Endodermal cell (in vitro differentiated cells): ENCODE results near the gene PRRX2. TPM values are rescaled to one million over a fixed set of nuclear protein-coding genes. Genes with fewer than 3 reads are reported as not detected.

Experiments
- DNase-seq: peaks from one replicate; pipeline ENCODE4 v3.0.0-alpha.2; 2017
- H3K27ac ChIP-seq: 2 replicates; pipeline ENCODE4 v1.5.1; 2013; ENCODE audit warnings: mild to moderate bottlenecking, low read depth, low read length, moderate library complexity
- H3K27me3 ChIP-seq: 2 replicates; pipeline ENCODE4 v1.6.1; 2013; ENCODE audit warnings: mild to moderate bottlenecking, low read length, moderate library complexity; ENCODE audit not compliant: insufficient read depth, control insufficient read depth, poor library complexity, severe bottlenecking
- H3K36me3 ChIP-seq: 2 replicates; pipeline ENCODE4 v1.7.0; 2013; ENCODE audit warnings: mild to moderate bottlenecking, low read length, moderate library complexity; ENCODE audit not compliant: control insufficient read depth, insufficient read depth
- H3K4me1 ChIP-seq: one replicate; pipeline ENCODE4 v1.7.0; 2013; ENCODE audit warnings: low read length; ENCODE audit not compliant: control insufficient read depth, insufficient read depth
- H3K4me3 ChIP-seq: 2 replicates; pipeline ENCODE4 v1.5.1; 2013; ENCODE audit warnings: mild to moderate bottlenecking, low read length, moderate library complexity
- H3K9ac ChIP-seq: 2 replicates; pipeline ENCODE4 v1.6.1; 2013; ENCODE audit warnings: mild to moderate bottlenecking, low read length, moderate library complexity; ENCODE audit not compliant: poor library complexity, severe bottlenecking; ENCODE audit errors: extremely low read depth
- H3K9me3 ChIP-seq: 2 replicates; pipeline ENCODE4 v1.6.1; 2013; ENCODE audit warnings: mild to moderate bottlenecking, low read length, moderate library complexity; ENCODE audit not compliant: control insufficient read depth
- H3K27ac Mint-ChIP-seq: 2 replicates; pipeline ENCODE4 v1.8.0; 2020; ENCODE audit warnings: mixed read lengths
- H3K27me3 Mint-ChIP-seq: 2 replicates; pipeline ENCODE4 v1.8.0; 2021; ENCODE audit warnings: mild to moderate bottlenecking, mixed read lengths; ENCODE audit not compliant: insufficient read depth
- H3K36me3 Mint-ChIP-seq: 2 replicates; pipeline ENCODE4 v1.8.0; 2020; ENCODE audit warnings: low read depth, mixed read lengths
- H3K4me1 Mint-ChIP-seq: 2 replicates; pipeline ENCODE4 v1.8.0; 2020; ENCODE audit warnings: mixed read lengths
- H3K4me3 Mint-ChIP-seq: 2 replicates; pipeline ENCODE4 v1.8.0; 2020; ENCODE audit warnings: mild to moderate bottlenecking, moderate library complexity, mixed read lengths
- H3K9me3 Mint-ChIP-seq: 2 replicates; pipeline ENCODE4 v1.8.0; 2020; ENCODE audit warnings: mild to moderate bottlenecking, mixed read lengths
- CTCF ChIP-seq: fragments of 200-600 bp; sonication (generic); conservative IDR thresholded peaks from 2 replicates; pipeline ENCODE4 v1.5.0; 2021; ENCODE audit warnings: antibody characterized with exemption, mild to moderate bottlenecking
- WGBS, 2 experiments: methylation state at CpG; one replicate each; pipeline versions ENCODE4 v1.1.5 to v1.1.7; 2013; ENCODE audit warnings: missing lambda C conversion rate in 2 of 2, mixed read lengths in 1 of 2; ENCODE audit not compliant: insufficient coverage in 1 of 2, insufficient read length in 1 of 2; 5-methylcytosine and 5-hydroxymethylcytosine counted together
- total RNA-seq, 2 donors: library from RNA; stranded (reverse); fragmentation: NEBNext Ultra II Directional in 1 of 2; extraction: Animal tissue kit (Norgen Biotek cat#: 25700) in 1 of 2; gene quantifications; 2 replicates in 1 of 2; 3 replicates in 1 of 2; pipeline ENCODE4 v1.2.1, GENCODE V29; 2021

Gene PRRX2
- total RNA-seq, 2 donors from 2014 or later: 1.0 to 3.8 TPM

GRCh38 chr9:129677456-129677855, 12.0 kb downstream of the PRRX2 start:
- Histone ChIP-seq H3K4me3 (no peak overlapping the region), H3K4me1 (no peaks in the 10 kb centered on the region), H3K9ac (no peak overlapping the region), H3K27me3 (no peaks in the 10 kb centered on the region), H3K36me3 (no peaks in the 10 kb centered on the region), H3K27ac (peak overlapping the region; percentile 29), H3K9me3 (no peaks in the 10 kb centered on the region)
- no peaks in the 10 kb centered on the region for H3K9me3 Mint-ChIP-seq
- peaks cover 4% of the 10 kb centered on the region for H3K27me3 Mint-ChIP-seq
- no peak overlapping the region for H3K4me3 Mint-ChIP-seq
- H3K27ac Mint-ChIP-seq: no peak overlapping the region
- no peak for TF ChIP-seq CTCF
- 40 to 75% methylated on average over 2 to 8 of the region's 9 CpGs for WGBS, 2 experiments
- no peaks in the 10 kb centered on the region for H3K36me3 Mint-ChIP-seq
- peak; percentile 54 for DNase-seq
- no peaks in the 10 kb centered on the region for H3K4me1 Mint-ChIP-seq

- Mint-ChIP-seq H3K27me3 (peaks cover 4% of the 10 kb centered on the region), H3K9me3 (no peaks in the 10 kb centered on the region), H3K4me1 (no peaks in the 10 kb centered on the region), H3K4me3 (no peak overlapping the region), H3K36me3 (no peaks in the 10 kb centered on the region), H3K27ac (no peak overlapping the region)
- H3K27ac ChIP-seq: no peak overlapping the region
- no peaks in the 10 kb centered on the region for H3K9me3 ChIP-seq
- no peaks in the 10 kb centered on the region for H3K4me1 ChIP-seq
- no peak overlapping the region for H3K9ac ChIP-seq
- DNase-seq: no peak
- H3K4me3 ChIP-seq: no peak overlapping the region
- no peaks in the 10 kb centered on the region for H3K27me3 ChIP-seq
- WGBS, 2 experiments: 92 to 93% methylated on average over 8 to 9 of the region's 9 CpGs
- no peaks in the 10 kb centered on the region for H3K36me3 ChIP-seq
- no peak for TF ChIP-seq CTCF
These were observed 13.4 kb downstream of the PRRX2 start for GRCh38 chr9:129678844-129679243.

- WGBS, 2 experiments: 87 to 91% methylated on average over 8 to 9 of the region's 9 CpGs
- H3K4me1 Mint-ChIP-seq: no peaks in the 10 kb centered on the region
- no peak overlapping the region for H3K4me3 Mint-ChIP-seq
- DNase-seq: no peak
- no peak overlapping the region for H3K27ac ChIP-seq
- H3K27me3 Mint-ChIP-seq: peaks cover 4% of the 10 kb centered on the region
- no peak overlapping the region for H3K9ac ChIP-seq
- H3K9me3 ChIP-seq: no peaks in the 10 kb centered on the region
- no peak for TF ChIP-seq CTCF
- no peaks in the 10 kb centered on the region for H3K9me3 Mint-ChIP-seq
- no peaks in the 10 kb centered on the region for H3K36me3 Mint-ChIP-seq
- no peak overlapping the region for H3K27ac Mint-ChIP-seq
- no peaks in the 10 kb centered on the region for H3K4me1 ChIP-seq
- H3K36me3 ChIP-seq: no peaks in the 10 kb centered on the region
- H3K4me3 ChIP-seq: no peak overlapping the region
- H3K27me3 ChIP-seq: no peaks in the 10 kb centered on the region
These were observed 14.1 kb downstream of the PRRX2 start for GRCh38 chr9:129679537-129679936.
